HG03175 (cell line): Measurements from ENCODE around the gene DUSP22.
"Not testable (repeated sequence)": the region's sequence is repeated elsewhere in the genome, so short reads cannot be mapped to it uniquely, and the experiment has no call there.

Experiments used
- ATAC-seq: cut with Tn5 transposase; IDR thresholded peaks from one replicate; pipeline ENCODE4 v1.9.1; 2021; ENCODE audit warnings: mild to moderate bottlenecking, moderate library complexity; ENCODE audit not compliant: unreplicated experiment

DUSP22 gene

DNA sequence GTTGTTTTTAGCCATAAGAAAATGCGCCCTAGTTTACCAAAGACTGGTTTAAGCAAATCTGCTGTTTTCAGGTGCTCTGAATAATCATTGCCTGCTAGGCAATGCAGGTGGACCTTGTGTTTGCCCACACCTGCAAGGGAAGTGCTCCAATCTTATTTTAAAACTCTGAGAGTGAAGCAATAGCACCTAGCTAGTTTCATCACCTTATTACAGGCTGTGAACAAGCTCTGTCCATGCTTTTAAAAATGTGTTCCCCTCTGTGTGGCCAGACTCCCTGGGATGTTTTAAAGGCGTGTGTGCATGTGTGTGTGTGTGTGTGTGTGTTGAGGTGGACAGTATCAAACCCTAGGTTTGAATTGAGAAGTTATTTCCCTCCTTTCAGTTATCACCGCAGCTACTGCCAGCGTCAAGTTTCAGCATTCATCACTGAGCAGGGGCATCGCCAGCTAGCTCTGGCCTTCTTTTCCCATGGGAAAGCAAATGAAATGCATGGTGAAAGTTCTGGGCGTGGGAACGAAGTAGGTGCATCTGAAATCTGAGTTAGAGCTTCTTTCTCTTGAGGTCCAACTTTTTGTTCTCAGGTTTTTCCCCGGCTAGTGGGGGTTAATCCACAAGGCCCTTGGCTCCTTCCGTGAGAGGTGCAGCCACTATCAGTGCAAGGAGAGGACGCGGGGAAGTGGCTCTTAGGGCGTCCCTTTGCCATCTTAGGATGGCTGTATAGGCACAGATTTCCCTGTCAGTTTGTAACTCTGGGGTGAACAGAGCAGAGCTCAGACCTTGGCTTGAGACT lies 30.8 kb downstream of the DUSP22 start:
- ATAC-seq: no peak

- ATAC-seq: no peak
Observed at GRCh38 chr6:323730-324088, 31.4 kb downstream of the DUSP22 start.

GRCh38 chr6:324116-324728 lies 31.9 kb downstream of the DUSP22 start:
- no peak for ATAC-seq

GRCh38 chr6:324729-325125 lies 32.4 kb downstream of the DUSP22 start:
- no peak for ATAC-seq

DNA sequence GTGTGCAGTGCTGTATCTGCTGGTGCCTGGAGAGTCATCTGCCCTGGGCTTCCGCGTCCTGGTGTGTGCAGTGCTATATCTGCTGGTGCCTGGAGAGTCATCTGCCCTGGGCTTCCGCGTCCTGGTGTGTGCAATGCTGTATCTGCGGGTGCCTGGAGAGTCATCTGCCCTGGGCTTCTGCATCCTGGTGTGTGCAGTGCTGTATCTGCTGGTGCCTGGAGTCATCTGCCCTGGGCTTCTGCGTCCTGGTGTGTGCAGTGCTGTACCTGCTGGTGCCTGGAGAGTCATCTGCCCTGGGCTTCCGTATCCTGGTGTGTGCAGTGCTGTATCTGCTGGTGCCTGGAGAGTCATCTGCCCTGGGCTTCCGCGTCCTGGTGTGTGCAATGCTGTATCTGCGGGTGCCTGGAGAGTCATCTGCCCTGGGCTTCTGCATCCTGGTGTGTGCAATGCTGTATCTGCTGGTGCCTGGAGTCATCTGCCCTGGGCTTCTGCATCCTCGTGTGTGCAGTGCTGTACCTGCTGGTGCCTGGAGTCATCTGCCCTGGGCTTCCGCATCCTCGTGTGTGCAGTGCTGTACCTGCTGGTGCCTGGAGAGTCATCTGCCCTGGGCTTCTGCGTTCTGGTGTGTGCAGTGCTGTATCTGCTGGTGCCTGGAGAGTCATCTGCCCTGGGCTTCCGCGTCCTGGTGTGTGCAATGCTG lies 33.0 kb downstream of the DUSP22 start:
- not testable (repeated sequence) for ATAC-seq

GRCh38 chr6:326066-326465 lies 33.8 kb downstream of the DUSP22 start:
- not testable (repeated sequence) for ATAC-seq

- ATAC-seq: no peak
Observed at GRCh38 chr6:326896-327537, 34.7 kb downstream of the DUSP22 start.

- peak; percentile 2 for ATAC-seq
Observed at GRCh38 chr6:327538-328116, 35.3 kb downstream of the DUSP22 start.

- ATAC-seq: peak; percentile 72
Observed at GRCh38 chr6:328136-328670, 35.9 kb downstream of the DUSP22 start.

DNA sequence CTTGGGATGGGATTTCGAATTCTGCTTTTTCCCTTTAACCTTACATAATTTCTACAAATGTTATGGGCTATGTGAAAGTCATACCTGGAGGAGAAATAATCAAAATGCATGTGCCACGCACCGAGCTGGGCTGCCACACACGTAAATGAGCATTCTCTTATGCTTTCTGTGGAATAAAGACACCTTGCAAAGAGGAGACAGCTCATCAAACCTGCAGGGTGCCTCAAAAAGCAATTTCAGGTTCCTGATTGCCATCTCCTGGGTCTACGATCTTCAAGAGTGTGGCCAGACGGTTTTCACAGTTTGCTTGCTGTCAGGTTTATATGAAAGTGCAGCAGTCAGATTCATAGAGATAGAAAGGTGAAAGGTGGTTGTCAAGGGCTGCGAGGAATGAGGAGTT lies 36.6 kb downstream of the DUSP22 start:
- ATAC-seq: no peak

DNA sequence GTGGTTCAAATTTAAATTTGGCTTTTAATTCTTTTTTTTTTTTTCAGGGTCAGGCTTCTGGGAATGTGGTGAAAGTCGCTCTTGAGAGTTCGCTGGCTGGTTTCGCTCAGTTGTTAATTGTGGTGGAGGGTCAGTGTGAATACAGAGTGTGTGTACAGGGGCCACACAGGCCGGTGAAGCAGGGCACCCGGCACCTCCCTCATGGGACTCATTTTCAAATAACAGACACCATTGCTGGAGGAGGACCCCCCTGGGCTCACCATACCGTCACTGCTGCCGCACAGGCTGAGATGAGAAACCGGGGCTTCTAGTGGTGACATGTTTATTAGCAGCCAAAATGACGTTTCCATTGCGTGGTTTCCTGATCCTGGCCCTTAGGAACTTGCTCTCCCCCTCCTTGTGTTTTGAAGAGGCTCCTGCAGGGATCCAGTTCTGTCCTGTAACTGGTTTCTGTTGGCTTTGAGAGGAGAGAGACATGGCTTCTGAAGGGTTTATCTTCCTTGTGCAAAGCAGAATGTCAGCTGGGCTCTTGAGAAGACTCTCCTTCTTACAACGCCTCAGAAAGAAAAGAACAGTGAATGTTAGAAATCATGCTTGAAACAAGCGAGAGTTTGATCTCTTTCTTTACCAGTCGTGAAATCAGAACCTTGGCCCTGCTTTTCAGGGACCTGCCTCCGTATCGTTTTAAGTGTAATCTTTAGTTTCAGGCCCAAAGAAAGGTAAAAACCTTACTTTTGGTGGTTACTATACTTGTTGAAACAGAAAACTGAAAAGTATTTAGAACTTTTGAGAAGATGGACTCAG lies 37.8 kb downstream of the DUSP22 start:
- no peak for ATAC-seq

DNA sequence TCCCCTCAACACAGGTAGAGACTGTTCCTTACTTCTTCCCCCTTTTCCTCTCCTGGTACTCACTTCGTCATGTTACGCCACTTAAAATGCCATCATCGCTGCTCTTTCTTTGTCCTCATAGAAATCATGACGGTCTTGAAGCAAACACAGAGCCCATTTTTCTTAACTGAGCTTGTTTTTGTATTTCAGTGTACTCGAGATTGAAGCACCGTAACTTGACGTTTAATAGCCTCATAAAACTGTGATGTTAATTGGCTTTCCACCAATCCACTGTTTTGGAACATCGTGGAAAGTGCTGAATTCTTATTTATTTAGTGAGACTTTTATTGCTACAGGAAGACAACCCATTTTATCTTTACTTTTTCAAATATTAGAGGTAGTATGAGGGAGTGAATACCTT lies 38.7 kb downstream of the DUSP22 start:
- no peak for ATAC-seq

GRCh38 chr6:331622-332521 lies 39.6 kb downstream of the DUSP22 start:
- peak; percentile 54 for ATAC-seq

DNA sequence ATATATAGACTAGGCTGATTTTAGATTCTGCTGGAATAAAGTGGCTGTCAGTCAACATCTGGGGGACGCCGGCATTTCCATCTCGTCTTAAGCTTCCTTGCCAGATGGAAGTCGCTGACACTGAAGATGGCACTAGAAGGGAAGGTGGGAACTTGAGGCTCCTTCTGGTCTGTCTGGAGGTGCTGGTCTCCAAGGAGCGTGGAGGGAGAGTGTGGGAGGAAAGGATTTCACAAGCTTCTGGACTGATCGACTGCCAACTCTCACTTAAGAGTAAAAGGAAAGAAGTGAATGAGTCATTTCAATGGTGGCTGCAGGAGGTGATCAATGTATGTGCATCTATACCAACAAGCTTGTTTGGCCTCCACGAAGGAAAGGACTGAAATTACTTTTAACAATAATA lies 40.4 kb downstream of the DUSP22 start:
- no peak for ATAC-seq

DNA sequence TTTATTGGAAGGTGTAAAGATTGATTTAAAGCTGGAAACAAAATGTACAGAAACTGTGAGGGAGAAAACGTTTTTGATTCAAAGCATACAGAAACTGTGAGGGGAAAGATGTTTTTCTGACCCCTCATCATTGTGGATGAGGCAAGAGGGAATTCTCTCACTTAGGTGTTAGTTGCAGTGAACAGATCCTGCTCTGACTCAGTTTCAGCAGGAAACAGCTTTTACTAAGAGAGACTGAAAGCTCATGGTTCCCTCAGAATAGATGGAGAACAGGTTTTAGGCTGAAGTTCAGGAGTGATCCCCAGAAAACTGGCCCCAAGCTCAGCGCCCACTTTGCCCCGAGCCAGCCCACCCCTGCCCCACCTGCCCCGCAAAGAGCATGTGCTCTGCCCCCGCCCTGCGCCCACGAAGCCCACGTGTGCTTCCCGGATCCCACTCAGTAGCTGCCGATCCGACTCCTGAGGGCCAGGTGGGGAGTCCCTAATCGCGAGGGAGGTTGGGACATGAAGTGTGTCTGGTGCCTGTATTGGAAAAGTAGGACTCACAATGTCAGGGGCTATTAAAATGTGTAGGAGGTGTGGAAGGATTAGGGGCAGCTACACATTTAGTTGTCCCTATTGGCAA lies 41.2 kb downstream of the DUSP22 start:
- no peak for ATAC-seq

- no peak for ATAC-seq
Observed at GRCh38 chr6:334536-335510, 42.5 kb downstream of the DUSP22 start.

DNA sequence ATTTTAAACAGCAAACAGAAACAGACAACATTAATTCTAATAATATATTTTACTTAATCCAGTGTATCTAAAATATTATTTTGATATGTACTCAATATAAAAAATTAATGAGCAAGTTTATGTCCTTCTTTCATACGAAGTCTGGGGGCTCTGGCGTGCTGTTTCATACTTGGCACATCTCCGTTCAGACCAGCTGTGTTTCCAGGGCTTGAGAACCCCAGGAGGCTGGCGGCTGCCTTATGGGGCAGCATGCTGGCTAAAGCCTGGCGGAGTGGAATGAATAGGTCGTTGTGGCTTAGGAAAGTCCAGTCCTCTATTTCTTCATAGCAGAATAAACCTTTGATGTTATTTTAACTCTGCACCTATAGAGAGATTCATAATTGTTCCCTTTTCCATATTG lies 43.3 kb downstream of the DUSP22 start:
- ATAC-seq: no peak
